K562 (cell line): Measurements from ENCODE around the gene ABCD4. TPM values are rescaled to one million over a fixed set of nuclear protein-coding genes. Genes with fewer than 3 reads are reported as not detected.

Experiments used
- ATAC-seq: fragments of 200-7000 bp; cut with Tn5 transposase; 3 replicates; pipeline ENCODE4 v1.9.1; 2020; ENCODE audit warnings: moderate library complexity
- BruUV-seq: library from RNA; stranded (reverse); fragments of 400-500 nt; replicated peaks from 2 replicates; lab custom pipeline; 2021; lab: Mats Ljungman, UMichigan
- CTCF ChIA-PET: fragments of 300-600 bp; formaldehyde crosslinking; extraction: SDS; loops from one replicate; lab custom pipeline; 2021; ENCODE audit warnings: low intra/inter-chr PET ratio; lab: Yijun Ruan, JAX
- POLR2A ChIA-PET: fragments of 300-600, 350-650 bp; sonication (Branson Sonifier 250); formaldehyde crosslinking; extraction: SDS; loops from one replicate; lab custom pipeline; 2021; ENCODE audit warnings: antibody characterized with exemption, inconsistent platforms; lab: Yijun Ruan, JAX
- DNase-seq, 4 experiments: peaks; one replicate each; pipeline versions ENCODE4 v3.0.0 to v3.0.0-alpha.2; 2011 to 2018; ENCODE audit warnings: low spot score in 3 of 4, mixed read lengths in 3 of 4; ENCODE audit errors: extremely low read depth in 1 of 4
- FAIRE-seq: peaks from 2 replicates; lab custom pipeline; 2011; peaks lifted over from hg19 to GRCh38; lab: Jason Lieb, UNC
- H2AFZ ChIP-seq: 2 replicates; pipeline ENCODE4 v1.6.0; 2011; ENCODE audit warnings: low read depth, low read length, control low read depth, inconsistent platforms
- H3K27ac ChIP-seq: fragments of 200-600 bp; 3 replicates; pipeline ENCODE4 v1.8.0; 2011; ENCODE audit warnings: low read depth, mild to moderate bottlenecking, control low read depth, inconsistent platforms, low read length, moderate library complexity, mixed read lengths; ENCODE audit errors: extremely low read depth
- H3K27me3 ChIP-seq, 2 experiments: fragments of 300-600 bp in 1 of 2; 2 replicates in 1 of 2; 3 replicates in 1 of 2; pipeline versions ENCODE4 v1.6.0 to v1.8.0; 2011; ENCODE audit warnings: inconsistent platforms in 2 of 2, low read length in 2 of 2, mild to moderate bottlenecking in 1 of 2, mixed read lengths in 1 of 2, moderate library complexity in 1 of 2; ENCODE audit not compliant: control insufficient read depth in 2 of 2, insufficient read depth in 2 of 2
- H3K36me3 ChIP-seq: fragments of 300-600 bp; 3 replicates; pipeline ENCODE4 v1.8.0; 2011; ENCODE audit warnings: mild to moderate bottlenecking, low read length, inconsistent platforms; ENCODE audit not compliant: control insufficient read depth, insufficient read depth
- H3K4me1 ChIP-seq, 2 experiments: fragments of 200-600 bp in 1 of 2; replicated peaks in 1 of 2; 2 replicates in 1 of 2; 3 replicates in 1 of 2; pipeline versions ENCODE4 v1.5.1 to v1.8.0; 2011; ENCODE audit warnings: inconsistent platforms in 2 of 2, low read length in 2 of 2, mild to moderate bottlenecking in 1 of 2, mixed read lengths in 1 of 2, moderate library complexity in 1 of 2; ENCODE audit not compliant: control insufficient read depth in 2 of 2, insufficient read depth in 2 of 2
- H3K4me2 ChIP-seq: 2 replicates; pipeline ENCODE4 v1.6.1; 2011; ENCODE audit warnings: low read length, control low read depth, inconsistent platforms, mixed read lengths; ENCODE audit not compliant: insufficient read depth
- H3K4me3 ChIP-seq: fragments of 200-600 bp; sonication (generic), shearing (Covaris generic); 2 replicates; pipeline ENCODE4 v1.5.1; 2016; ENCODE audit warnings: control low read depth, inconsistent platforms
- H3K79me2 ChIP-seq: fragments of 200-600 bp; 3 replicates; pipeline ENCODE4 v1.8.0; 2011; ENCODE audit warnings: low read length, inconsistent platforms; ENCODE audit not compliant: control insufficient read depth, insufficient read depth
- H3K9ac ChIP-seq, 2 experiments: 2 replicates each; pipeline versions ENCODE4 v1.6.0 to v1.6.1; 2011; ENCODE audit warnings: low read depth in 2 of 2, low read length in 2 of 2, control low read depth in 1 of 2, inconsistent platforms in 1 of 2, mild to moderate bottlenecking in 1 of 2, mixed read lengths in 1 of 2; ENCODE audit not compliant: insufficient read depth in 1 of 2
- H3K9me1 ChIP-seq: one replicate; pipeline ENCODE4 v1.6.0; 2011; ENCODE audit warnings: inconsistent platforms, mild to moderate bottlenecking, low read length, moderate library complexity; ENCODE audit not compliant: control insufficient read depth, insufficient read depth
- H3K9me3 ChIP-seq: replicated peaks from 2 replicates; pipeline ENCODE4 v1.5.1; 2011; ENCODE audit warnings: low read depth, low read length, inconsistent platforms; ENCODE audit not compliant: control insufficient read depth, insufficient read depth
- H4K20me1 ChIP-seq: replicated peaks from 2 replicates; pipeline ENCODE4 v1.6.1; 2011; ENCODE audit warnings: low read length, inconsistent platforms, mixed read lengths; ENCODE audit not compliant: control insufficient read depth, insufficient read depth
- ARID3B ChIP-seq: fragments of 250-450 bp; sonication (Bioruptor Pico); IDR thresholded peaks from 2 replicates; pipeline ENCODE4 v1.4.0; 2020; ENCODE audit warnings: borderline replicate concordance
- BCL6 ChIP-seq: fragments of 250-450 bp; sonication (Bioruptor Pico); IDR thresholded peaks from 2 replicates; pipeline ENCODE4 v1.4.0; 2020
- CBFA2T3 ChIP-seq: fragments of 450-650 bp; IDR thresholded peaks from 2 replicates; pipeline ENCODE4 v1.6.1; 2017
- CREBBP ChIP-seq: IDR thresholded peaks from one replicate; pipeline ENCODE4 v1.6.1; 2012; ENCODE audit warnings: low read depth, mild to moderate bottlenecking, control low read depth, inconsistent platforms, low read length
- FOXM1 ChIP-seq, 2 experiments: fragments of 450-650 bp in 1 of 2; sonication (generic) in 1 of 2; formaldehyde crosslinking in 1 of 2; IDR thresholded peaks; 2 replicates each; pipeline versions ENCODE4 v1.6.1 to v1.9.0; 2017 to 2022; ENCODE audit warnings: low read depth in 2 of 2, mild to moderate bottlenecking in 2 of 2, missing genetic modification reagents in 1 of 2, moderate library complexity in 1 of 2
- GTF2A2 ChIP-seq: IDR thresholded peaks from 2 replicates; pipeline ENCODE4 v1.6.1; 2016; ENCODE audit warnings: mild to moderate bottlenecking, missing genetic modification characterization, missing compliant biosample characterization
- HEY1 ChIP-seq: fragments of 250-450 bp; sonication (Bioruptor Pico); IDR thresholded peaks from 2 replicates; pipeline ENCODE4 v1.5.0; 2020; ENCODE audit warnings: mild to moderate bottlenecking, moderate library complexity, borderline replicate concordance
- HNRNPK ChIP-seq: fragments of 200-400 bp; formaldehyde crosslinking; IDR thresholded peaks from one replicate; pipeline ENCODE4 v1.6.1; 2018; ENCODE audit warnings: mild to moderate bottlenecking, low read depth, low read length; ENCODE audit not compliant: poor library complexity, severe bottlenecking
- ID3 ChIP-seq, 2 experiments: fragments of 250-450 bp in 1 of 2; fragments of 450-650 bp in 1 of 2; sonication (Bioruptor Pico) in 1 of 2; IDR thresholded peaks; 2 replicates each; pipeline versions ENCODE4 v1.6.1 to v1.8.0; 2016 to 2021; ENCODE audit warnings: mild to moderate bottlenecking in 2 of 2, moderate library complexity in 2 of 2, missing compliant biosample characterization in 1 of 2, missing genetic modification characterization in 1 of 2
- MTA2 ChIP-seq: fragments of 450-650 bp; IDR thresholded peaks from 2 replicates; pipeline ENCODE4 v1.6.1; 2016; ENCODE audit warnings: low read depth
- MYBL2 ChIP-seq, 2 experiments: fragments of 450-650 bp in 1 of 2; sonication (generic) in 1 of 2; formaldehyde crosslinking in 1 of 2; IDR thresholded peaks; 2 replicates each; pipeline versions ENCODE4 v1.6.1 to v1.8.1; 2017 to 2022; ENCODE audit warnings: borderline replicate concordance in 1 of 2, inconsistent platforms in 1 of 2, low read depth in 1 of 2, mild to moderate bottlenecking in 1 of 2, missing genetic modification reagents in 1 of 2, moderate library complexity in 1 of 2
- NR1H2 ChIP-seq: sonication (generic); formaldehyde crosslinking; IDR thresholded peaks from 2 replicates; pipeline ENCODE4 v1.4.0; 2020; ENCODE audit warnings: mild to moderate bottlenecking, missing genetic modification reagents
- NRF1 ChIP-seq, 2 experiments: fragments of 450-650 bp; IDR thresholded peaks in 1 of 2; conservative IDR thresholded peaks in 1 of 2; 2 replicates each; pipeline ENCODE4 v1.6.1; 2014; ENCODE audit warnings: mild to moderate bottlenecking in 2 of 2
- RBFOX2 ChIP-seq: fragments of 200-400 bp; formaldehyde crosslinking; IDR thresholded peaks from 2 replicates; pipeline ENCODE4 v1.6.1; 2017; ENCODE audit warnings: low read depth, mild to moderate bottlenecking, low read length, moderate library complexity
- SAFB ChIP-seq: fragments of 200-400 bp; formaldehyde crosslinking; IDR thresholded peaks from 2 replicates; pipeline ENCODE4 v1.6.1; 2017; ENCODE audit warnings: low read depth, low read length, borderline replicate concordance
- ZBTB49 ChIP-seq: sonication (generic); formaldehyde crosslinking; IDR thresholded peaks from 2 replicates; pipeline ENCODE4 v1.8.0; 2022; ENCODE audit warnings: missing genetic modification reagents, mild to moderate bottlenecking, borderline replicate concordance
- ZNF224 ChIP-seq: sonication (generic); formaldehyde crosslinking; IDR thresholded peaks from 2 replicates; pipeline ENCODE4 v1.8.0; 2022; ENCODE audit warnings: mild to moderate bottlenecking, missing genetic modification reagents
- ZNF445 ChIP-seq: fragments of 250-450 bp; sonication (Bioruptor Pico); IDR thresholded peaks from 2 replicates; pipeline ENCODE4 v1.4.0; 2020; ENCODE audit warnings: low read depth, mild to moderate bottlenecking, moderate library complexity
- WGBS: fragments of 100-300 bp; shearing (Covaris generic); methylation state at CpG from one replicate; pipeline ENCODE4 v1.1.6; 2016; ENCODE audit warnings: low coverage, mixed read lengths; ENCODE audit not compliant: insufficient coverage; ENCODE audit errors: missing lambda C conversion rate; 5-methylcytosine and 5-hydroxymethylcytosine counted together
- in situ Hi-C: fragments of 300-500 bp; cut with MboI; formaldehyde crosslinking; loops from 4 replicates; pipeline ENCODE4 v1.15.0; 2018; ENCODE audit warnings: inconsistent platforms, mixed read lengths
- intact Hi-C: fragments of 100-400 bp; cut with micrococcal nuclease; formaldehyde crosslinking; loops from 2 replicates; pipeline ENCODE4 v1.14.2; 2022
- polyA plus RNA-seq, 8 experiments: library from polyadenylated mRNA; depleted of rRNA in 4 of 8; stranded (reverse) in 5 of 8; unstranded in 3 of 8; fragments of >200 nt; fragmentation: Nextera tagmentation in 2 of 8; fragmentation: Illumina TruSeq in 1 of 8; extraction: Ambion mirVana in 2 of 8; extraction: Trizol in 1 of 8; gene quantifications; 2 replicates each; pipeline versions ENCODE4 v1.2.1 to v1.2.3, GENCODE V29; 2011 to 2014; ENCODE audit warnings: inconsistent platforms in 1 of 8, missing spikeins in 1 of 8
- total RNA-seq, 7 experiments: library from RNA; depleted of rRNA in 6 of 7; stranded (reverse); fragments of >200 nt in 6 of 7; fragmentation: Illumina TruSeq in 2 of 7; extraction: Trizol in 2 of 7; gene quantifications; 2 replicates each; pipeline versions ENCODE4 v1.2.1 to v1.2.3, GENCODE V29; 2011 to 2021; ENCODE audit warnings: low replicate concordance in 1 of 7

Gene ABCD4
- total and polyA plus RNA-seq, 9 of the 15 experiments (the other 6 are each of a cell fraction or from before 2014, with no cell fraction given): 3.5 to 17.2 (median 12.4) TPM

- Histone ChIP-seq H3K4me1 (peaks cover 0 to 7% of the 10 kb centered on the region in 2 experiments; a peak in 3 of 5 replicates), H3K27ac (no peak overlapping the region)
- no TSS peak for BruUV-seq
- TF ChIP-seq BCL6 (CRISPR knock-in tag) (no peak), ZBTB49 (CRISPR knock-in tag) (no peak), NR1H2 (CRISPR knock-in tag) (no peak), HNRNPK (no peak), ARID3B (CRISPR knock-in tag) (no peak), ZNF445 (CRISPR knock-in tag) (no peak), CREBBP (no peak), CBFA2T3 (no peak), RBFOX2 (no peak), FOXM1 (IDR thresholded peaks at IDR 0.05; ENCODE audit: low read depth) (no peak), FOXM1 (CRISPR knock-in tag; IDR thresholded peaks at IDR 0.05; ENCODE audit: low read depth) (no peak), ID3 (CRISPR knock-in tag; IDR thresholded peaks at IDR 0.05) (no peak), ID3 (tag; IDR thresholded peaks at IDR 0.05) (no peak), SAFB (no peak), MTA2 (no peak), GTF2A2 (tag) (no peak), NRF1 (conservative IDR thresholded peaks at IDR 0.05 in 1 of 2, IDR thresholded peaks at IDR 0.05 in 1 of 2) (no peak), MYBL2 (IDR thresholded peaks at IDR 0.05; ENCODE audit: low read depth) (no peak), MYBL2 (CRISPR knock-in tag; IDR thresholded peaks at IDR 0.05; ENCODE audit: borderline replicate concordance) (no peak), HEY1 (CRISPR knock-in tag) (no peak), ZNF224 (CRISPR knock-in tag) (no peak)
These were observed 3.6 kb downstream of the ABCD4 start for GRCh38 chr14:74299061-74299545.

More at GRCh38 chr14:74299061-74299545, 3.6 kb downstream of the ABCD4 start:
- H3K9ac ChIP-seq: no peak overlapping the region; a peak in 1 of 4 replicates
- ATAC-seq: no peak
- FAIRE-seq: no peak
- no peaks in the 10 kb centered on the region for H3K9me1 ChIP-seq
- no peak for DNase-seq
- peaks cover 15% of the 10 kb centered on the region; the same call in 2 of the 3 replicates for H3K36me3 ChIP-seq
- no peaks in the 10 kb centered on the region for H3K9me3 ChIP-seq
- peaks cover 5% of the 10 kb centered on the region; the same call in 1 of the 2 replicates for H4K20me1 ChIP-seq
- WGBS: 52% methylated on average over 6 of the region's 10 CpGs
- no peak overlapping the region for H3K4me2 ChIP-seq
- in situ Hi-C loops: no loop called here
- peaks cover 19% of the 10 kb centered on the region for H3K79me2 ChIP-seq
- intact Hi-C loops: no loop called here
- no peaks in the 10 kb centered on the region for H3K27me3 ChIP-seq
- H2AFZ ChIP-seq: no peak overlapping the region
- H3K4me3 ChIP-seq: no peak overlapping the region
- ChIA-PET POLR2A (interaction anchor here (0.7 kb wide), 1 partner anchor 24 kb away, joined by 3 read pairs; no protein-coding TSS in a partner anchor), CTCF (no interaction called here)
